NB4 (cell line): ENCODE results near the gene LBX1.

Source experiments
- DNase-seq: peaks from one replicate; pipeline ENCODE4 v3.0.0; 2010; ENCODE audit warnings: low read depth
- H3K4me3 ChIP-seq: one replicate; pipeline ENCODE4 v1.5.1; 2011; ENCODE audit warnings: mild to moderate bottlenecking, low read depth, low read length, moderate library complexity
- CTCF ChIP-seq: IDR thresholded peaks from one replicate; pipeline ENCODE4 v1.5.1; 2012; ENCODE audit warnings: low read depth, low read length
- MAX ChIP-seq: IDR thresholded peaks from 2 replicates; pipeline ENCODE4 v1.6.1; 2011; ENCODE audit warnings: low read depth, low read length
- MYC ChIP-seq: IDR thresholded peaks from 2 replicates; pipeline ENCODE4 v1.6.1; 2011; ENCODE audit warnings: low read depth, low read length
- POLR2A ChIP-seq: IDR thresholded peaks from 2 replicates; pipeline ENCODE4 v1.6.1; 2011; ENCODE audit warnings: mild to moderate bottlenecking; ENCODE audit not compliant: insufficient read length; ENCODE audit errors: extremely low read depth

Gene LBX1

GRCh38 chr10:101237081-101237981, 8.1 kb upstream of the LBX1 start:
- no peak overlapping the region for H3K4me3 ChIP-seq
- DNase-seq: no peak
- TF ChIP-seq MAX (no peak), POLR2A (no peak), CTCF (no peak), MYC (no peak)

- H3K4me3 ChIP-seq: no peak overlapping the region
- TF ChIP-seq POLR2A (no peak), MAX (no peak)
- DNase-seq: no peak
These were observed 7.3 kb upstream of the LBX1 start for GRCh38 chr10:101236376-101237080.

GRCh38 chr10:101235766-101236165, 6.5 kb upstream of the LBX1 start:
- TF ChIP-seq MAX (no peak), POLR2A (no peak), CTCF (no peak), MYC (no peak)
- no peak overlapping the region for H3K4me3 ChIP-seq
- no peak for DNase-seq

GRCh38 chr10:101234333-101234732, 5.1 kb upstream of the LBX1 start:
- no peak for DNase-seq
- no peak overlapping the region for H3K4me3 ChIP-seq
- TF ChIP-seq MYC (no peak), MAX (no peak), POLR2A (no peak), CTCF (no peak)

- DNase-seq: no peak
- no peak for TF ChIP-seq MAX
- TF ChIP-seq POLR2A: no peak
- no peak for TF ChIP-seq MYC
- TF ChIP-seq CTCF: no peak
These were observed 4.6 kb upstream of the LBX1 start for GRCh38 chr10:101233863-101234262.

GRCh38 chr10:101233443-101233842, 4.2 kb upstream of the LBX1 start:
- no peak overlapping the region for H3K4me3 ChIP-seq
- TF ChIP-seq MYC (no peak), MAX (no peak), CTCF (no peak), POLR2A (no peak)
- DNase-seq: no peak

More at GRCh38 chr10:101233863-101234262, 4.6 kb upstream of the LBX1 start:
- H3K4me3 ChIP-seq: no peak overlapping the region
